ENCODE measurements around the gene ARHGEF39. TPM values are rescaled to one million over a fixed set of nuclear protein-coding genes. Genes with fewer than 3 reads are reported as not detected.

ARHGEF39 gene
- total and polyA plus RNA-seq, 4 donors: 0.47 to 1.4 (median 1.3) TPM

DNA sequence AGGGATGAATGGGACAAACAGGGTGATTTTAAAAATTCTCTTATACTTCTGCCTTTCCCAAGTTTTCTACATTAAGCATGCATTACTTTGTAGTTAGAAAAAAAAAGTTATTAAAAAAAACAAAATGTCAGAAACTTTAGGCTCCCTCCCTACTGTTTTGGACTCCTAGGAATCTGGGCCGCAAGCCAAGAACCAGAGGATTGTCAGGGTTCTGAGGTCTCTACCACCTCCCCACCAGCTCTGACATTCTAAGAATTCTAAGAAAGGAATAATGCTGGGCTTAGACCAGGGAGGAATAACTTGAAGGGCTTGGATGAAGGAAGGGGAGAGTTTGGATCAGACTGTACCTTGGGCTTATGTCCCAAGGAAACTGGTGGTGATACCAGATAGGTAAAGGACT, 1.1 kb upstream of the ARHGEF39 start:
- Histone ChIP-seq H3K4me3 (no peak overlapping the region), H3K4me1 (ENCODE audit: control insufficient read depth in 5 of 5, insufficient read depth in 5 of 5, low read length in 5 of 5) (peaks cover 0 to 20% (median 0%) of the 10 kb centered on the region in 5 donors), H3K9ac (ENCODE audit: insufficient read depth in 1 of 2, low read length in 2 of 2) (no peak overlapping the region), H3K36me3 (ENCODE audit: control insufficient read depth in 4 of 4, insufficient read depth in 4 of 4, low read length in 4 of 4) (peaks cover 0 to 5% (median 4%) of the 10 kb centered on the region in 4 donors), H3K27me3 (ENCODE audit: control insufficient read depth in 3 of 3, insufficient read depth in 3 of 3, low read length in 2 of 3) (no peaks in the 10 kb centered on the region), H3K9me3 (ENCODE audit: control insufficient read depth in 4 of 4, insufficient read depth in 3 of 4, low read length in 3 of 4) (peaks cover 0 to 1% (median 0%) of the 10 kb centered on the region in 4 donors), H3K27ac (ENCODE audit: low read depth in 1 of 2, low read length in 1 of 2) (no peak overlapping the region)
- ATAC-seq (ENCODE audit: insufficient read depth, low FRiP score) (no peak), DNase-seq (peak in 2 of 3 donors; percentile 46 to 63)
- TF ChIP-seq, protein P1, sequence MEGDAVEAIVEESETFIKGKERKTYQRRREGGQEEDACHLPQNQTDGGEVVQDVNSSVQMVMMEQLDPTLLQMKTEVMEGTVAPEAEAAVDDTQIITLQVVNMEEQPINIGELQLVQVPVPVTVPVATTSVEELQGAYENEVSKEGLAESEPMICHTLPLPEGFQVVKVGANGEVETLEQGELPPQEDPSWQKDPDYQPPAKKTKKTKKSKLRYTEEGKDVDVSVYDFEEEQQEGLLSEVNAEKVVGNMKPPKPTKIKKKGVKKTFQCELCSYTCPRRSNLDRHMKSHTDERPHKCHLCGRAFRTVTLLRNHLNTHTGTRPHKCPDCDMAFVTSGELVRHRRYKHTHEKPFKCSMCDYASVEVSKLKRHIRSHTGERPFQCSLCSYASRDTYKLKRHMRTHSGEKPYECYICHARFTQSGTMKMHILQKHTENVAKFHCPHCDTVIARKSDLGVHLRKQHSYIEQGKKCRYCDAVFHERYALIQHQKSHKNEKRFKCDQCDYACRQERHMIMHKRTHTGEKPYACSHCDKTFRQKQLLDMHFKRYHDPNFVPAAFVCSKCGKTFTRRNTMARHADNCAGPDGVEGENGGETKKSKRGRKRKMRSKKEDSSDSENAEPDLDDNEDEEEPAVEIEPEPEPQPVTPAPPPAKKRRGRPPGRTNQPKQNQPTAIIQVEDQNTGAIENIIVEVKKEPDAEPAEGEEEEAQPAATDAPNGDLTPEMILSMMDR (IDR thresholded peaks at IDR 0.05; ENCODE audit: control extremely low read depth, extremely low read depth): no peak
- WGBS, 2 donors: 77 to 81% methylated on average over 1 of the region's 1 CpG

DNA sequence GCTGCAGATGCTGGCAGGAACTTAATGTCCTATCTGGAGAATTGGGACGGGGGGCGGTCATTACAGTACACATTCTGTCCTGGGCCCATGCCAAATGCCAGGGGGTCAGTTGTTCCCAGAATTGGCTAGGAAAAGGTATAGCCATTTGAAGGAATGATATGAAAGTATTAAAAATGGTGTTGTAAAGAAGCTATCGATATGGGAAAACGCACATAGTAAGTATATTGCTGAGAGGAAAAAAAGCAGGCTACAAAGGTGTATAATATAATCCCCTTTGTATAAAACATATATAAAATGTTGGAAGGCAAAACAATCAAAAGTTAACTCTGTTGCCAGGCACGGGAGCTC, 450 bp upstream of the ARHGEF39 start:
- peaks cover 0 to 10% (median 10%) of the 10 kb centered on the region in 4 donors for H3K36me3 ChIP-seq (ENCODE audit: control insufficient read depth in 4 of 4, insufficient read depth in 4 of 4, low read length in 4 of 4)
- no peak for ATAC-seq (ENCODE audit: insufficient read depth, low FRiP score)
- TF ChIP-seq, protein P1 (IDR thresholded peaks at IDR 0.05; ENCODE audit: control extremely low read depth, extremely low read depth): no peak
- 26 to 27% methylated on average over 5 of the region's 5 CpGs for WGBS, 2 donors
- H3K27me3 ChIP-seq (ENCODE audit: control insufficient read depth in 3 of 3, insufficient read depth in 3 of 3, low read length in 2 of 3): no peaks in the 10 kb centered on the region
- peak overlapping the region; percentile 39 for H3K4me3 ChIP-seq
- H3K9ac ChIP-seq (ENCODE audit: insufficient read depth in 1 of 2, low read length in 2 of 2): peak overlapping the region in 1 of 2 donors; percentile 79
- H3K27ac ChIP-seq (ENCODE audit: low read depth in 1 of 2, low read length in 1 of 2): peak overlapping the region in 1 of 2 donors; percentile 34
- peaks cover 0 to 1% (median 0%) of the 10 kb centered on the region in 4 donors for H3K9me3 ChIP-seq (ENCODE audit: control insufficient read depth in 4 of 4, insufficient read depth in 3 of 4, low read length in 3 of 4)
- no peak for DNase-seq
- H3K4me1 ChIP-seq (ENCODE audit: control insufficient read depth in 5 of 5, insufficient read depth in 5 of 5, low read length in 5 of 5): peaks cover 0 to 20% (median 2%) of the 10 kb centered on the region in 5 donors

DNA sequence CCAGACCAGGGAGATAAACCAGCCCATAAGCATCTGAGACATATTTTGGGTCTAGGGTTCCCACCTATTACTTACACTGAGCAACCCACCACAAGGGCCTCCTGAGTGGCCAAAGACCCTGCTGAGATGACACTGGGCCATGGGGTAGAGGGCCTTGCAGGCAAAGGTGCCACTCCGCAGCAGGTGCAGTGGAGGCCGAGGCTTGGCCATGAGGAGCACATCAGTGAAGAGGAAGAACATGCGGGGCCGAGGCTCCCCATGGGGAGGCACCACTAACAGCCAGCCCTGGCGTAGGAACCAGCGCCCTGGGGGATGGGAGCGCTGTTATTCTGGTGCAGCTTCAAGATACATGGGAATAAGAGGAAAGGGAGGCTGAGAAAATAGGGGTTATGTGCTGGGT, 2.6 kb downstream of the ARHGEF39 start:
- WGBS, 2 donors: 71 to 85% methylated on average over 7 of the region's 7 CpGs
- Histone ChIP-seq H3K36me3 (ENCODE audit: control insufficient read depth in 4 of 4, insufficient read depth in 4 of 4, low read length in 4 of 4) (peaks cover 0 to 17% (median 15%) of the 10 kb centered on the region in 4 donors), H3K9me3 (ENCODE audit: control insufficient read depth in 4 of 4, insufficient read depth in 3 of 4, low read length in 3 of 4) (no peaks in the 10 kb centered on the region), H3K27ac (ENCODE audit: low read depth in 1 of 2, low read length in 1 of 2) (no peak overlapping the region), H3K9ac (ENCODE audit: insufficient read depth in 1 of 2, low read length in 2 of 2) (no peak overlapping the region), H3K4me3 (no peak overlapping the region), H3K27me3 (ENCODE audit: control insufficient read depth in 3 of 3, insufficient read depth in 3 of 3, low read length in 2 of 3) (no peaks in the 10 kb centered on the region), H3K4me1 (ENCODE audit: control insufficient read depth in 5 of 5, insufficient read depth in 5 of 5, low read length in 5 of 5) (peaks cover 0 to 29% (median 3%) of the 10 kb centered on the region in 5 donors)
- no peak for ATAC-seq (ENCODE audit: insufficient read depth, low FRiP score)
- DNase-seq: no peak
- TF ChIP-seq, protein P1 (IDR thresholded peaks at IDR 0.05; ENCODE audit: control extremely low read depth, extremely low read depth): no peak
